Loucy (cell line): ENCODE measurements around the gene NLGN1.

ENCODE experiments used
- H2AFZ ChIP-seq: fragments of 200-600 bp; sonication (generic); 2 replicates; pipeline ENCODE4 v1.6.0; 2016; ENCODE audit warnings: antibody characterized with exemption, mild to moderate bottlenecking, low read length, moderate library complexity
- H3F3A ChIP-seq: fragments of 200-600 bp; 2 replicates; pipeline ENCODE4 v1.6.0; 2016; ENCODE audit warnings: antibody characterized with exemption, low read depth, mild to moderate bottlenecking
- H3K27me3 ChIP-seq: fragments of 200-600 bp; sonication (generic); 2 replicates; pipeline ENCODE4 v1.6.1; 2014; ENCODE audit warnings: low read length, mild to moderate bottlenecking; ENCODE audit not compliant: insufficient read depth, poor library complexity, severe bottlenecking
- H3K36me3 ChIP-seq: fragments of 200-600 bp; sonication (generic); 2 replicates; pipeline ENCODE4 v1.6.1; 2016; ENCODE audit warnings: low read length; ENCODE audit not compliant: insufficient read depth
- H3K4me1 ChIP-seq: fragments of 200-600 bp; sonication (generic); 2 replicates; pipeline ENCODE4 v1.5.1; 2014; ENCODE audit warnings: low read length, mild to moderate bottlenecking; ENCODE audit not compliant: insufficient read depth, poor library complexity, severe bottlenecking
- H3K4me2 ChIP-seq: fragments of 200-600 bp; sonication (generic); 2 replicates; pipeline ENCODE4 v1.6.0; 2014; ENCODE audit warnings: antibody characterized with exemption, low read length, low read depth, mild to moderate bottlenecking; ENCODE audit not compliant: poor library complexity, severe bottlenecking
- H3K4me3 ChIP-seq: fragments of 200-600 bp; sonication (generic); 2 replicates; pipeline ENCODE4 v1.5.1; 2014; ENCODE audit warnings: low read length, mild to moderate bottlenecking, mixed read lengths; ENCODE audit not compliant: poor library complexity, severe bottlenecking
- H3K79me2 ChIP-seq: fragments of 200-600 bp; sonication (generic); 2 replicates; pipeline ENCODE4 v1.6.1; 2014; ENCODE audit warnings: low read length; ENCODE audit not compliant: insufficient read depth
- H3K9ac ChIP-seq: fragments of 200-600 bp; sonication (generic); 2 replicates; pipeline ENCODE4 v1.6.0; 2014; ENCODE audit warnings: mild to moderate bottlenecking, low read depth, low read length, moderate library complexity; ENCODE audit not compliant: poor library complexity, severe bottlenecking
- H3K9me2 ChIP-seq: fragments of 200-600 bp; sonication (generic); replicated peaks from 2 replicates; pipeline ENCODE4 v1.6.1; 2016; ENCODE audit warnings: low read depth, low read length, mixed read lengths
- H3K9me3 ChIP-seq: fragments of 200-600 bp; sonication (generic); 2 replicates; pipeline ENCODE4 v1.6.1; 2014; ENCODE audit warnings: mild to moderate bottlenecking, antibody characterized with exemption, low read length, low read depth; ENCODE audit not compliant: insufficient read depth
- H4K20me1 ChIP-seq: fragments of 200-600 bp; sonication (generic); 2 replicates; pipeline ENCODE4 v1.6.0; 2014; ENCODE audit warnings: antibody characterized with exemption, low read length, mild to moderate bottlenecking; ENCODE audit not compliant: insufficient read depth, poor library complexity, severe bottlenecking
- EZH2phosphoT487 ChIP-seq: fragments of 200-600 bp; IDR thresholded peaks from 2 replicates; pipeline ENCODE4 v1.6.1; 2018; ENCODE audit warnings: antibody characterized with exemption, mild to moderate bottlenecking, moderate library complexity, borderline replicate concordance
- TF ChIP-seq, protein P1 (sequence below): fragments of 200-600 bp; sonication (generic); conservative IDR thresholded peaks from 2 replicates; pipeline ENCODE4 v1.5.1; 2014; ENCODE audit warnings: mild to moderate bottlenecking, antibody characterized with exemption, low read length

Gene NLGN1

DNA sequence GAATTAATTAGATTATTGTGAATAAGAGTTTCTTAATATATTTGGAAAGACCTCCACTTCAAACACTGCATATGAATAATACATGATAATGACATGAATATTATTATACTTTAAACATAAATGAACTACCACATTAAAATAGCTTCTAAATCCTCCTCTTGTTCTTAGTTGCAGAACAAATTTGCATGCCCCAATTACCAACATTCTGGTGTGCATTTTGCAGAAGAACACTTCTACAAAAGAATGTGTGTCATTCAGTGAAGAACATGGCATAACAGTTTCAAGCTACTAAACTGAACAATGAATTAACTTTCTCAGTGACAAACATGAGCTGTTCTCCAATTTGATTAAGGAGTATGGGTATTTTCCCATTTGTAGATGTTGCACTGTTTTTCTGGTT, 750.3 kb downstream of the NLGN1 start:
- Histone ChIP-seq H3K36me3 (no peaks in the 10 kb centered on the region), H3K79me2 (no peaks in the 10 kb centered on the region), H2AFZ (no peak overlapping the region), H3K4me1 (no peaks in the 10 kb centered on the region), H3K4me2 (no peak overlapping the region), H3K9me2 (no peaks in the 10 kb centered on the region), H3K9ac (no peak overlapping the region), H4K20me1 (no peaks in the 10 kb centered on the region), H3F3A (no peaks in the 10 kb centered on the region), H3K4me3 (no peak overlapping the region), H3K9me3 (no peaks in the 10 kb centered on the region), H3K27me3 (no peaks in the 10 kb centered on the region)
- TF ChIP-seq, protein P1, sequence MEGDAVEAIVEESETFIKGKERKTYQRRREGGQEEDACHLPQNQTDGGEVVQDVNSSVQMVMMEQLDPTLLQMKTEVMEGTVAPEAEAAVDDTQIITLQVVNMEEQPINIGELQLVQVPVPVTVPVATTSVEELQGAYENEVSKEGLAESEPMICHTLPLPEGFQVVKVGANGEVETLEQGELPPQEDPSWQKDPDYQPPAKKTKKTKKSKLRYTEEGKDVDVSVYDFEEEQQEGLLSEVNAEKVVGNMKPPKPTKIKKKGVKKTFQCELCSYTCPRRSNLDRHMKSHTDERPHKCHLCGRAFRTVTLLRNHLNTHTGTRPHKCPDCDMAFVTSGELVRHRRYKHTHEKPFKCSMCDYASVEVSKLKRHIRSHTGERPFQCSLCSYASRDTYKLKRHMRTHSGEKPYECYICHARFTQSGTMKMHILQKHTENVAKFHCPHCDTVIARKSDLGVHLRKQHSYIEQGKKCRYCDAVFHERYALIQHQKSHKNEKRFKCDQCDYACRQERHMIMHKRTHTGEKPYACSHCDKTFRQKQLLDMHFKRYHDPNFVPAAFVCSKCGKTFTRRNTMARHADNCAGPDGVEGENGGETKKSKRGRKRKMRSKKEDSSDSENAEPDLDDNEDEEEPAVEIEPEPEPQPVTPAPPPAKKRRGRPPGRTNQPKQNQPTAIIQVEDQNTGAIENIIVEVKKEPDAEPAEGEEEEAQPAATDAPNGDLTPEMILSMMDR = no peak
- TF ChIP-seq EZH2phosphoT487 = no peak

DNA sequence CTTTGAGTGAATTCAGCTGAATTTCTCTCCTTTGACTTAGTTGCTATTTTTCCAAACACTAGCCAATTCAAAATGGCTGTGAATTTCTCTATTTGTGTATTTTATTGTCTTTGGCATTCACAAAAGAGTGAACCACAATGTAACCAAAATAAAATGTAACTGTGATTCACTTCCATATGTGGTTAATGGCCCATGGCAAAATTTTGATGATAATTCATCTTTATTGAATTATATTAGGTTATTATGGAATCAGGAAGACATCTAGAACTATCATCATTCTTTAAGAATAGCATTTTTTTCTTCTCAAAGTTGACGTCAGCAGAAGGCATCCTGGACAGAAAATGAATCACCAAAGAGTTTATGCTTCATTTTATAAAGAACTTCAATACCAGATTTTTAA, 756.3 kb downstream of the NLGN1 start:
- no peaks in the 10 kb centered on the region for H3K27me3 ChIP-seq
- TF ChIP-seq, protein P1 = no peak
- no peak for TF ChIP-seq EZH2phosphoT487
- H3K4me2 ChIP-seq = no peak overlapping the region
- H3K4me3 ChIP-seq = no peak overlapping the region
- H2AFZ ChIP-seq = no peak overlapping the region
- H3K9ac ChIP-seq = no peak overlapping the region
- no peaks in the 10 kb centered on the region for H3K4me1 ChIP-seq
- H3K79me2 ChIP-seq = no peaks in the 10 kb centered on the region
- no peaks in the 10 kb centered on the region for H3K9me3 ChIP-seq
- H3F3A ChIP-seq = no peaks in the 10 kb centered on the region
- no peaks in the 10 kb centered on the region for H3K36me3 ChIP-seq
- no peaks in the 10 kb centered on the region for H3K9me2 ChIP-seq
- H4K20me1 ChIP-seq = no peaks in the 10 kb centered on the region

DNA sequence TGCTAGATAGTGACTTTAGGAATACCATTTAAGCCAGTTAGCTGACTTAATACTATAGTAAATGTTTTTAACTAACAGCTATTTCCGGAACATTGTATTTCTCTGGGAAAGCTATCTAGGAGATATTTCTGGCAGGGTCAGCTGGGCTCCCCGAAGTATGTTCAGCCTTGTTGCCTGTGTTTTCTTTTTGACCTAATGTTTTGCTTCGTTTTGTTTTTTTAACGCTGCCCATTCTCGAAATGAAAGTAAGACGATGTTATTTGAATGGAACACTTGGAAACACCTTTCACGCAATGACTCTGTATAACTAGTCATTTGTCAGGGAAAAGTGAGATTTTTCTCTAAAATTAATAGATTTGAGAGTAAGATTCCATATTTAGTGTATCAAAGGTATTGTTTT, 758.7 kb downstream of the NLGN1 start:
- no peak overlapping the region for H2AFZ ChIP-seq

More for the DNA sequence above, 758.7 kb downstream of the NLGN1 start:
- TF ChIP-seq EZH2phosphoT487 = no peak
- TF ChIP-seq, protein P1 = no peak
- no peak overlapping the region for H3K9ac ChIP-seq
- H3K4me1 ChIP-seq = no peaks in the 10 kb centered on the region
- no peaks in the 10 kb centered on the region for H3F3A ChIP-seq
- no peaks in the 10 kb centered on the region for H4K20me1 ChIP-seq
- no peaks in the 10 kb centered on the region for H3K36me3 ChIP-seq
- no peaks in the 10 kb centered on the region for H3K9me2 ChIP-seq
- no peaks in the 10 kb centered on the region for H3K9me3 ChIP-seq
- no peak overlapping the region for H3K4me2 ChIP-seq
- no peak overlapping the region for H3K4me3 ChIP-seq
- no peaks in the 10 kb centered on the region for H3K79me2 ChIP-seq
- no peaks in the 10 kb centered on the region for H3K27me3 ChIP-seq
